ENCODE measurements around the gene FOXA3.
A peak's percentile ranks its signal among the peaks of the same experiment; 100 is the strongest.

Gene FOXA3

DNA sequence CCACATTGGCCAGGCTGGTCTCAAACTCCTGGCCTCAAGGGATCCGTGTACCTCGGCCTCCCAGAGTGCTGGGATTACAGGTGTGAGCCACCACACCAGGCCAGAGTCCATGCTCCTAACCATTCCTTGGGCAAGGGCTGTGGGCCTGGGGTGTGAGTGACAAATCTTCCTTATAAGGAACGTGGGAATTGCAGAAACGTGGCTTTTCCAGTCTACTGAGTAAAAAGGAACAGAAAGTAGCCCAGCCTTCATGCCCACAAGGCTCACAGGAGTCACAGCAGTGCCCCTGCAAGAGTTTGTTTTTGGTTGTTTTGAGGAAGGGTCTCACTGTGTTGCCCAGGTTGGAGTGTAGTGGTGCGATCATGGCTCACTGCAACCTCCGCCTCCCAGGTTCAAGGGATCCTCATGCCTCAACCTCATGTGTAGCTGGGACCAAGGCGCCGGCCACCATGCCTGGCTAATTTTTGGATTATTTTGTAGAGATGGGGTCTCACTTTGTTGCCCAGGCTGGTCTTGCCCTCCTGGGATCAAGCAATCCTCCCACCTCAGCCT lies 33.2 kb downstream of the FOXA3 start:
- DNase-seq: no peak

DNA sequence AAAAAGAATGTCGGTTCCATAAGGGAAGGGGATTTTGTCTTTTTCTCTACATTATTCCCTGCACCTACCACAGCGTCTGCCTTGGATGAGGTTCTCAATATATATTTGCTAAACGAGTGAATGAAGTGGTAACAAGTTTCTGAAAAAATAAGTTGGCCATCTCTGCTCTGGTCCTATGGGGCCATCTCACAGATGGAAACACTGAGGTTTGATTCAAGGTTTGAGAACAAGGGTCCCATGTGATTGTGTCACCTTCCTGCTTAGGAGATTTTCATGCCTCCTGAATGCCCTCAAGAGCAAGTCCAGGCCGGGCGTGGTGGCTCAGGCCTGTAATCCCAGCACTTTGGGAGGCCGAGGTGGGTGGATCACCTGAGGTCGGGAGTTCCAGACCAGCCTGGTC lies 35.1 kb downstream of the FOXA3 start:
- DNase-seq: no peak

DNA sequence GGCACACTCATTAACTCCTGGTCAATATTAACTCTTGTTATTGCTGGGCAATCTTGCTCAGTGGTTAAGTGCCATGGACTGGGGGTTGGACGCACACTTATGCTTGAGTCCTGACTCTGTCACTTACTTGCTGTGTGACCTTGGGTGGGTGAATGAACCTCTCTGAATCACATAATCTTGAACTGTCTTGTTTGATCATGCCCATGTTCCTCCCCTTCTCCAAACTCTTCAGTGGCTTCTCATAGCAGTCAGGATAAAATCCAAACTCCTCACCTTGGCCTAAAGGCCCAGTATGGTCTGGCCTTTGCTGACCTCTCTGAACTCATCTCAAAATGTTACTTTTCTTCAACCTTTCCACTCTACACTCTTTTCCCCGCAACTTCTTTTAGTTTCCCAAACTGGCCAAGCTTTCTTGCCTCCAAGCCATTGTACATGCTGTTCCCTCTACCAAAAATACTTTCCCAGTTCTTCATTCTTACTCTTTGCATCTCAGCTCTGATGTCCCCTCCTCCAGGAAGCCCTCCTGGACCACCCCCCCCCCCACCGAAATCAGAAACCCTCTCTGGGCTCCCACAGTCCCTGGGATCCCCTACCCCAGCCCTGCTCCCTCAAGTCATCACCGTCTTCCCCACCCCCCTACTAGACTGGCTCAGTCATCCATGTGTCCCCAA lies 35.9 kb downstream of the FOXA3 start:
- no peak for DNase-seq

DNA sequence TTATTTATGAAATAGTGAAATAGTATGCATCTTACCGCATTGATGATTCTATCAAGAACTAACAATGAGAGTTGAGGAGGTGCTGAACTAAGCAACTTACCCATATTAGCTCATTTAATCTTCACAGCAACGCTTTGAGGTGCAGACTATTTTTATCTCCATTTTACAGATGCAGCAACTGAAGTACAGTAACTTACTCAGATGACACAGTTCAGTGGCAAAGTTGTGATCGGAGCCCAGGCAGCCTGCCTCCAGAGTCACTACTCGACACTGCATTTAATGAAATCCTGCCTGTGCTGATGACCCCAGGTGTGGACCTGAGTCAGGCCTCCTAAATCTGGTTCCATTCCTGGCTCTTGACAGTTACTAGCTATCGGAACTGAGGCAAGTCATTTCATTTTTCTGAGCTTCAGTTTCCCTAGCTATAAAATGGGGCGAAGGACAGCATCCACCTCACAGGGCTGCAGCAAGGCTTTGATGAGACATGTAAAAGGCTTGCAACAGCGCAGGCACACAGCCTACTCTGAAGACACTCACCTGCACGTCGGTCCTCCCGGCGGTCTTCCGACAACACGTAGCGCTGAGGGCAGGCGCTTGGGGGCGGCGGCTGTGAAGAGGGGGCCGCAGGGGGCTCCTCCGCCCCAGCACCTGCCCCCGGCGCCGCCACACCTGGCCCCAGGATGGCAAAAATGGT lies 36.8 kb downstream of the FOXA3 start:
- no peak for DNase-seq

DNA sequence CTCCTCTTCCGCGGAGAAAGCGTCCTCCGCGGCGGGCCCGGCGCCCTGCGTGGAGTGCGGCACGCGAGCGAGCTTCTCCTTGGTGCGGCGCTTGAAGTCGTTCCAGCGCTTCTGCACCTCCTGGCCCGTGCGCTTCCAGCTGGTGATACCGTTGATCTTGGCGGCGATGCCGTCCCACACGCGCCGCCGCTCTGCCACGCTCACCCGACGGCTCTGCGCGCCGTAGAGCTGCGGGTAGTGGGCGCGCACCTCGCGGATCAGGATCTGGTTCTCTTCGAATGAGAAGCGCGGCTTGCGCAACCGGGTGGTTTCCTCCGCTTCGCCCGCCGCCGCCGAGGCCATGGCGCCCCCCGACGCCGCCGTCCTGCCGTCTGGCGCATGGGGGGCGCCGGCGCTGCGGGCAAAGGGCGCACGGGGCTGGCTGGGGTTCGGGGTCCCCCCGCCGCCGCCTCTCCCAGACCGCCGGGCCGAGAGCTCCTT lies 37.3 kb downstream of the FOXA3 start:
- no peak for DNase-seq

DNA sequence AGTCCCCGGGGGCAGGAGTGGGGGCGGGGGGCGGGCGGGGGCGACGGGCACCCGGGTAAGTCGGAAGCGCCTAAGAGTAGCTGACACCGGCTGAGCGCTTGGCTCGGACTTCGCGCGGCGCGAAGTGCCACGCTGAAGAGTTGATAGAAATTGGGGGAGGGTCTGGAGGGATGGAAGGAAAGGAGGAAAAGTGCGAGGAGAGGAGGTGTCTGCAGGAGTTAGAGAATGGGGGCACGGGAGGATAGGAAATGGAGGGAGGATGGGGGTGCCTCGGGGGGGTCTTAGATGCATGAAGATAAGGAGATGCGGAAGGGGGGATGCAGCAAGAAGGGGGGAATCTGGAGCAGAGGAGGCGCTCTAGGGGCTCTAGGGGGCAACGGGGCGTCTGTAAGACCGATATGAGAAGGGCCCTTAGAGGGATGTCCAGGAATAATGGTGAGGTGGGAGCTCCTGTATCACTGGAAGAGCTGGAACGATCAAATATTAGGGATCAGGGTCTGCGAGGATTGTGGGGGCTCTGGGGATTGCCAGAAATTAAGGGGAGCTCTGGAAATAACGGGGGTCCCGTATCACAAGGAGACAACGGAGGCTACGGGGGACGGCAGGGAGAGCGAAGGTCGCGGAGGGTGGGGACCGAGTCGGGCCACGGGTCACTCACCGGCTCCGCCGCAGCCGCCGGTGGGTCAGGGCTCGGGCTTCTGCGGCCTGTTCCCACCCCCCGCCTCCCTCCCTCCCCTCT lies 38.0 kb downstream of the FOXA3 start, which contains the start of gene MYPOP:
Gene MYPOP (minus strand): TSS at position 702 of the 739 bp plus-strand sequence. CDS start 840 bp downstream, outside the sequence.
- DNase-seq: peak; percentile 56

DNA sequence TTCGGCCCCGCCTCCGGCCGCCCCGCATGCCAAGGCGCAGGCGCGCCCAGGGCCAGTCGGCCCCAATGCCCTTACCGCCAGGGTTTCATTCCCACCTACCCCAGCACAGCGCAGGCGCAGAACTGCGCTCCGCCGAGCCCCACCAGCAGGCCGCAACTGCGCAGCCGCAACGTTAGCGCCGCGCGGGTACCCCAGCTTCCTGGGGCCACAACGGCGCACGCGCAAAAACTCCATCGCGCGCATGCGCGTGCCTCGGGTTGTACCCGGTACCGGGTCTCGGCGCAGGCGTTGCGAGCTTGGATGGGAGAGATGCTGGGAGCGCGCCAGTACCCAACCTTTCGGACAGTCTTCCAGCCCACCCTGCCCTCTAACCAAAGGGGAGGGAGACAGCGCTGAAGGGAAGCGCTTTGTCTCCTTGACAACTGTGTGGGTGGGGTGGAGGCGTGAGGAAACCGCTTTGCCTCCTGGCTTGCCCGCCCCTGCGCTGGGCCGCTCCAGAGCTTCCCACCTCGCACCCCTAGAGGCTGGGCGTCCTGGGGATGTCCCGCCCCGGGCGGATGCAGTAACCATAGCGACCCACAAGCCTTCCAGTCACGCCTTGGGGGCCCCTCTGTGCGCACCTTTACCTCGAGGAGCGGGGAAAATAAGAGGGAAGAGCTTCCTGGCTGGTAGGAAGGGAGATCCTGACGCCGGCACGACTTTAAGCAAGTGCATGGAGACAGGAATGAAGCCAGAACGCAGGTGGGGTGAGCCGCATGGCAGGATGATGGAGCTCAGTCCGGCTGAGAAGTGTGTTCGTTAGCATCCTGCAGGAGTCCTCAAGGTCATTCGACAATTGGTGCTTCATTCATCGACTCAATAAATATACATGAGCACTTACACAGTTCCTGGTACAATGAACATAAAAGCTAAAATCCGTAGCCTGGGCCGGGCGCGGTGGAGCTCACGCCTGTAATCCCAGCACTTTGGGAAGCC lies 38.8 kb downstream of the FOXA3 start:
- peak; percentile 99 for DNase-seq

DNA sequence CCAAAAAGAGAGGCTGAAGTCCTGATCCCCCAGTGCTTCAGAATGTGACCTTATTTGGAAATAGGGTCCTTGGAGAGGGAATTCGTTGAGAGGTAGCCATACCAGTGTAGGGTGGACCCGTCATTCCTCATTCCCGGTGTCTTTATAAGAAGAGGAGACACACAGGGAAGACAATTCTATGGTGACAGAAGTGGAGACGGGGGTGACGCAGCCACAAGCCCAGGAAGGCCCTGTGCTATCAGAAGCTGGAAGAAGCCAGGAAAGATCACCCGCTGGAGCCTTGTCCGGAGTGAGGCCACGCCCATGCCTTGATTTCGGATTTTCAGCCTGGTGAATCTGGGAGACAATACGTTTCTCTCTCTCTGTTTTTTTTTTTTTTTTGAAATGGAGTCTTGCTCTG lies 40.9 kb downstream of the FOXA3 start:
- no peak for DNase-seq

DNA sequence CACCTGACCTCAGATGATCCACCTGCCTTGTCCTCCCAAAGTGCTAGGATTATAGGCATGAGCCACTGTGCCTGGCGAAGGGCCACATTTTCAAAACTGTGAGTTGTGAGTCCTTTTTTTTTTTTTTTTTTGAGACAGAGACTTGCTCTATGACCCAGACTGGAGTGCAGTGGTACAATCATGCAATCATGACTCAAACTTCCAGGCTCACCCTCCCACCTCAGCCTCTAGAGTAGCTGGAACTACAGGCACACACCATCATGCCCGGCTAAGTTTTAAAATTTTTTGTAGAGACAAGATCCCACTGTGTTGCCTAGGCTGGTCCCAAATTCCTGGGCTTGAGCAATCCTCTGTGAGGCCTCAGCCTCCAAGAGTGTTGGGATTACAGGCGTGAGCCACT lies 42.1 kb downstream of the FOXA3 start:
- DNase-seq: no peak

DNA sequence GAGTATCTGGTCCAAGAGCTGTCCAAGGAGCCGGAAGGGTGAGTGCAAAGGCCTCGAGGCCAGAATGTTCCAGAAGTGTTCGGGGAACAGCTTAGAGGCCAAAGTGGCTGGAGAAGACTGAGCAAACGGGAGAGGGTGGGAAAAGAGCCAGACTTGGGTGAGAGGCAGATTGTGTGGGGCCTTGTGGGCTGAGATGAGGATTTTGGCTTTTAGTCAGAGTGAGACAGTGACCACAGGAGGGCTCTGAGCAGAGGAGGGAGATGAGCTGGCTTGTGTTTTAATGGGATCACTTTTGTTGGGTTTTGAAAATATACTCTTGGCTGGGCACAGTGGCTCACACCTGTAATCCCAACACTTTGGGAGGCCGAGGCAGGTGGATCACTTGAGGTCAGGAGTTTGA lies 44.8 kb downstream of the FOXA3 start:
- DNase-seq: no peak

DNA sequence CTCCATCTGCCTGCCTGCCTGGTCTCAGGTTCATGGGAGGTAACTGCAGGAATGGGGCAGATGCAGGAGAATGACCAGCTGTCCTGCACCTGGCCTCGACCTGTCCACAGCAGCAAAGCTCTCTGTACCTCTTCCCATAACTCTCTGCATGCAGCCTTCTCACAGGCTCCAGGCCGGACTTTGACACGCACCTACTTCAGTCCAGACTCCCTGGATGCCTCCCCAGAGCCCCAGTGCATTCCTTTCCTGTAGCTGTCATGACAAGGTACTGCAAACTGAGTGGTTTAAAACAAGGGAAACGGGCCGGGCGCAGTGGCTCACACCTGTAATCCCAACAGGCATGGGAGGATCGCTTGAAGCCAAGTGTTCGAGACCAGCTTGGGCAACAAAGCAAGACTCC lies 47.2 kb downstream of the FOXA3 start:
- peak; percentile 19 for DNase-seq

DNA sequence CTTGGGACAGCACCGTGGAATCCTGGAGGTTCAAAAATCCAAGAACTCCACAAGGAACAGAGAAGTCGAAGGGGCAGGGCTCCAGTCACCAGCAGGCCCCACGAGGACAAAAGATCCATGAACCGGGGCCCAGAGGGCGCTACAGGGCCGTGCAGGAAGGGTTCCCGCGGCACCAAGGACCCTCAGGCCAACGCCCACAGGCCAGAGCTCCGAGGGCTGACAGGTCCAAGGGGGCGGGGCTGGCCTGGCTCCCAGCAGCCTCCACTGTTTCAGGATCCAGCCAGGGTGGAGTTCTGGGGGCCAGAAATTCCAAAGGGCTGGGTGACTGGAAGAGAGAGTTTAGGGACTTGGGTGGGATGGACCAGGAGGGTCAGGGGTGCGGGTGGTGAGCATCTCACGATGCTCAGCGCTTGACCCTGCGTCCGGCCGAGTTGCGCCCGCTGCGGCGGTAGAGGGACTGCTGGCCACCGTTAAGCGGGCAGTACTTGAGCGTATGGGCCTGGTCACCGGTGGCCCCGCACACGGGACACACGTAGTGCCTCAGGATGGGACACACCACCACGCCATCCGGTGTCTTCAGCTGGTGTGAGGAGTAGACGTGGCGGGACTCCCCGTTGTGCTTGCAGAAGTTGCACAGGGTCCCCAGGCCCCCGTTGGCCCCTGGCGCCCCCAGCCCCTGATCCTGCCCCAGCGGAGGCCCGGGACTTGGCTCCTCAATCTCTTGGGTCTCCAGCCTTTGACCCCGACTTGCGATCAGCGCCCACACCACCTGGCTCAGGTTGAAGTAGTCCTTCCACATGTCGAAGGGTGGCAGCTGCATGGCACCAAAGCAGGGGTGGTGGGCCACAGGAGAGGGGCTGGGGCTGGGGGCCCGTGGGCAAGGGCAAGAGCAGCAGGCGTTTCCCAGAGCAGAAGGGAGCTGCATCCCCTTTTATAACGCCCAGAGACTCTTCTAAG lies 50.0 kb downstream of the FOXA3 start, which contains the start of gene NANOS2:
Gene NANOS2 (minus strand): TSS at position 905 of the 957 bp plus-strand sequence. CDS start 85 bp downstream, at position 820.
- peak; percentile 52 for DNase-seq

DNA sequence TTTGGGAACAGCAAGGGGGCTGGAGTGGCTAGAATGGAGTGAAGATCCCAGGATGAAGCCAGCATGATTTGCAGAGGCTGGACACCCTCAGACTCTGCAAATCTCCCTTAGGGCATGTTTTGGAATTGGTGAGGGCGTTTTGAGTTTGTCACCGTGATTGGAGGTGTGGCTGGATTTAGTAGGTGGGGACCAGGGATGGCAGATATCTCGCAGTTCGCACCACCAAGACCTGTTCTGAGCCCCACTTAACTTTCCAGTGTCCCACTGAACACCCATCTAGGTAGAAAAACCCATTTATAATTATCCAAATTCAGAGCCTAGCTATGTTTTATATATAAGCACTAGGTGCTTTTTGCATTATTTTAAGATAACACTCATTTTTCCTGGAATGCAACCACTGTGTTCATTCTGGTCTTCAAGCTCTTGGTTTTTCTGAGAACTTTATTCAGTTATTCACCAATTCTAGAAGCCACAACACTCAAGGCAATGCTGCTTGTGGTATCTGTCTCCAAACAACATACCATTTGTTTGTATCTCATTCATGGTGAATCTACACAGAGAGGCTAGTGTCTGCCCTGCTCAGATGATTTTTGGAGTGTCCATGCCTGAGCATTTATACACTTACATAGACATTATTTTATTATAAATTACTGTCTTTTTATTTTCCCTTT lies 53.4 kb downstream of the FOXA3 start:
- DNase-seq: no peak

DNA sequence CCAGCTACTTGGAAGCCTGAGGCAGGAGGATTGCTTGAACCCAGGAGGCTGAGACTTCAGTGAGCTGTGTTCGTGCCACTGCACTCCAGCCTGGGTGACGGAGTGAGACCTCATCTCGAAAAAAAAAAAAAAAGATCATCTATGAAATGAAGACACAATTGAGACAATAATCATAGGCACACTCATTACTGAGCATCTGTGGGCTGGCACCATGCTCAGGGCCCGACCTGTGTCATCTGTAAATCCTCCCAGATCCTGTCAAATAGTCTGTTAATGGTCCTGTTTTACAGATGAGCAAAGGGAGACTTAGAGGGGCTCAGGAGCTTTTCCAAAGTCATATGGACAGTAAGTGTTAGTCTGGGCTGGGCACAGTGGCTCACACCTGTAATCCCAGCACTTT lies 54.6 kb downstream of the FOXA3 start:
- DNase-seq: no peak

DNA sequence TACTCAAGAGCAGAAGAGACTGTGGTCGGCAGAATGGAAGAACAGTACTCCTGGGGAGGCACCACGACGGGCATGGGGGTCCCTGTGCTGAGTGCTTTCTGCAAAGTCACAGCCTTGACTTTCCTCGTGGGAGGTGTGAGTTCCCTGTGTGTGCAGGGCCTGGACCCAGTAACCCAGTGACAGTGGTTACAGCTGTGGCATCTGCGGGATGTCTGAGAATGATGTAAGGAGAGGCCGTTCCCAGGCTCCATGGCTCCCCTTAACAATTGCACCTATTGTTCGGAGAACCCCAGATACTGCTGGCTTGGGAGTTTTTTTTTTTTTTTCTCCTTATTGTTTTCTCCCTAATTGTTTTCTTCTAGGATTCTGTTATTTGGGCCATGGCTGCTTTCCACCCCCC lies 55.6 kb downstream of the FOXA3 start:
- DNase-seq: no peak

DNA sequence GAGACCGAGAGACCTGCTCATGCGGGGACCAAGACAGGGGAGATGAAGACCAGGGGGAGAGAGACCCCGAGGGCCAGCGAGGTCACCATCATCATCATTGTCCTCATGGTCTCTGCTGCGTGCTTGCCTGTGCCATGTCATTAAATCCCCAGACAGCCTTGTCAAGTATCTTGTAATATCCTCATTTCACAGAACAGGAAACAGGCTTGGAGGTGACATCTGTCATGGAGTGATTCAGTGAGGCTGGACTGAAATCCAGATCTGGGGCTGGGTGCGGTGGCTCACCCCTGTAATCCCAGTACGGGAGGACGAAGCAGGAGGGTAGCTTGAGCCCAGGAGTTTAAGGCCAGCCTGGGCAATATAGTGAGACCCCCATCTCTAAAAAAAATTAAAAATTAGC lies 56.3 kb downstream of the FOXA3 start:
- no peak for DNase-seq

DNA sequence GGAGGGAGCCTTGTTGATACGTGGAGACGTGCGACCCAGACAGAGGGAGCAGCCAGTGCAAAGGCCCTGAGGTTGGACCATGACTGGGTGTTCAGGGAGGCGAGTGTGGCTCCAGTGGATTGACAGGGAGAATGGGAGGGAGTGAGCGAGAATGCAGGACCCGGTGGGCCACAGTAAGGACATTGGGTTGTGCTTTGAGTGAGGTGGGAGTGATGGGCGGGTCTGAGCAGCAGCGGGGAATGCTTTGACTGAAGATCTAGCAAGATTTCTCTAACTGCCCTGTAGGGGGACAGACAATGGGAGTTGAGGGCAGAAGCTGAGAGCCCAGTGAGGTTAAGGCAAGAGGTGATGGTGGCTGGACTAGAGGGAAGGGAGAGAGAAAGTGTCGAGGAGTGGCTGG lies 58.2 kb downstream of the FOXA3 start:
- no peak for DNase-seq
